Thyroid gland (tissue), 4 donors: ENCODE measurements around the gene ZNF672. TPM values are rescaled to one million over a fixed set of nuclear protein-coding genes. Genes with fewer than 3 reads are reported as not detected.
"Not testable (repeated sequence)": the region's sequence is repeated elsewhere in the genome, so short reads cannot be mapped to it uniquely, and the experiment has no call there.

Source experiments
- DNase-seq, 2 donors: peaks; one replicate each; pipeline ENCODE4 v3.0.0-alpha.2; 2019
- H3K27ac ChIP-seq, 3 donors: fragments of 200-600 bp; sonication (generic); 1 replicate in 2 of 3; 2 replicates in 1 of 3; pipeline ENCODE4 v1.5.1; 2016 to 2019; ENCODE audit warnings: mild to moderate bottlenecking in 1 of 3, moderate library complexity in 1 of 3
- H3K27me3 ChIP-seq: fragments of 200-600 bp; sonication (generic); one replicate; pipeline ENCODE4 v1.5.1; 2019
- H3K36me3 ChIP-seq, 2 donors: fragments of 200-600 bp; sonication (generic); one replicate each; pipeline ENCODE4 v1.5.1; 2016 to 2019
- H3K4me1 ChIP-seq, 2 donors: fragments of 200-600 bp; sonication (generic); one replicate each; pipeline ENCODE4 v1.5.1; 2017 to 2019
- H3K4me3 ChIP-seq, 3 donors: fragments of 200-600 bp; sonication (generic); replicated peaks in 1 of 3; 1 replicate in 2 of 3; 2 replicates in 1 of 3; pipeline ENCODE4 v1.5.1; 2016; ENCODE audit warnings: mild to moderate bottlenecking in 1 of 3
- H3K9me3 ChIP-seq: fragments of 200-600 bp; sonication (generic); one replicate; pipeline ENCODE4 v1.5.1; 2017
- CTCF ChIP-seq, 6 experiments: fragments of 200-600 bp in 3 of 6; fragments of 450-650 bp in 3 of 6; sonication (generic) in 3 of 6; IDR thresholded peaks; one replicate each; pipeline ENCODE4 v1.5.1; 2016 to 2019; ENCODE audit warnings: antibody characterized with exemption in 6 of 6, mild to moderate bottlenecking in 2 of 6, inconsistent platforms in 1 of 6, moderate library complexity in 1 of 6
- POLR2A ChIP-seq, 2 donors: fragments of 450-650 bp; IDR thresholded peaks; one replicate each; pipeline ENCODE4 v1.6.1; 2017; ENCODE audit warnings: antibody characterized with exemption in 2 of 2, mild to moderate bottlenecking in 2 of 2, moderate library complexity in 1 of 2
- WGBS, 2 donors: methylation state at CpG; one replicate each; pipeline ENCODE4 v1.1.5; 2017; 5-methylcytosine and 5-hydroxymethylcytosine counted together
- intact Hi-C: fragments of 100-400 bp; cut with DNase I; formaldehyde crosslinking; loops from one replicate; pipeline ENCODE4 v1.15.1; 2023
- total RNA-seq, 4 donors: library from RNA; depleted of rRNA; stranded (reverse); fragments of >200 nt; gene quantifications; one replicate each; pipeline ENCODE4 v1.2.3, GENCODE V29; 2016

Gene ZNF672
- total RNA-seq, 4 donors from 2014 or later = 43.5 to 82.2 (median 53.7) TPM

- intact Hi-C loops = no loop called here
- peak; percentile 95 for DNase-seq
Observed at GRCh38 chr1:248873409-248873992, 35.5 kb downstream of the ZNF672 start.

GRCh38 chr1:248873993-248874533, 36.0 kb downstream of the ZNF672 start:
- DNase-seq = peak; percentile 70 to 73
- H3K4me1 ChIP-seq = peaks cover 0 to 9% of the 10 kb centered on the region in 2 donors
- whole genome bisulfite sequencing, 2 donors = 4 to 5% methylated on average over 22 to 23 of the region's 23 CpGs
- no peaks in the 10 kb centered on the region for H3K36me3 ChIP-seq
- H3K27ac ChIP-seq = peak overlapping the region; percentile 97 to 100 (median 99)
- H3K4me3 ChIP-seq = peak overlapping the region in 2 of 3 donors; percentile 13 to 47
- no peaks in the 10 kb centered on the region for H3K9me3 ChIP-seq
- intact Hi-C loops = no loop called here
- no peaks in the 10 kb centered on the region for H3K27me3 ChIP-seq
- TF ChIP-seq CTCF (IDR thresholded peaks at IDR 0.05) (peak in 1 of 6 experiments; percentile 15), POLR2A (IDR thresholded peaks at IDR 0.05) (no peak)

More at GRCh38 chr1:248873409-248873992, 35.5 kb downstream of the ZNF672 start:
- Histone ChIP-seq H3K9me3 (no peaks in the 10 kb centered on the region), H3K36me3 (no peaks in the 10 kb centered on the region), H3K27ac (peak overlapping the region; percentile 97 to 100 (median 99)), H3K4me1 (peaks cover 0 to 9% of the 10 kb centered on the region in 2 donors), H3K4me3 (peak overlapping the region; percentile 13 to 66 (median 47)), H3K27me3 (no peaks in the 10 kb centered on the region)
- TF ChIP-seq CTCF (IDR thresholded peaks at IDR 0.05) (no peak), POLR2A (IDR thresholded peaks at IDR 0.05) (peak in 1 of 2 donors; percentile 53)
- 0 to 1% methylated on average over 21 to 37 of the region's 41 CpGs for WGBS, 2 donors

GRCh38 chr1:248881261-248881660, 43.2 kb downstream of the ZNF672 start:
- Histone ChIP-seq H3K36me3 (no peaks in the 10 kb centered on the region), H3K4me1 (no peaks in the 10 kb centered on the region), H3K9me3 (no peaks in the 10 kb centered on the region), H3K4me3 (no peak overlapping the region), H3K27me3 (no peaks in the 10 kb centered on the region), H3K27ac (no peak overlapping the region)
- TF ChIP-seq CTCF (IDR thresholded peaks at IDR 0.05) = no peak
- no peak for TF ChIP-seq POLR2A (IDR thresholded peaks at IDR 0.05)
- 73 to 84% methylated on average over 1 of the region's 1 CpG for WGBS, 2 donors
- DNase-seq = no peak
- intact Hi-C loops = no loop called here

- H3K9me3 ChIP-seq, H3K27me3 ChIP-seq, H3K27ac ChIP-seq, DNase-seq, H3K4me1 ChIP-seq, H3K4me3 ChIP-seq, H3K36me3 ChIP-seq, intact Hi-C loops: not testable (repeated sequence)
- WGBS, 2 donors = 83 to 87% methylated on average over 7 of the region's 7 CpGs
Observed at GRCh38 chr1:248882427-248882826, 44.4 kb downstream of the ZNF672 start.

- no peak for DNase-seq
- intact Hi-C loops = no loop called here
- Histone ChIP-seq H3K9me3 (no peaks in the 10 kb centered on the region), H3K36me3 (no peaks in the 10 kb centered on the region), H3K27me3 (no peaks in the 10 kb centered on the region), H3K4me3 (no peak overlapping the region), H3K4me1 (no peaks in the 10 kb centered on the region), H3K27ac (no peak overlapping the region)
- TF ChIP-seq POLR2A (IDR thresholded peaks at IDR 0.05) (no peak), CTCF (IDR thresholded peaks at IDR 0.05) (no peak)
- 50 to 67% methylated on average over 1 of the region's 1 CpG for WGBS, 2 donors
Observed at GRCh38 chr1:248884632-248885295, 46.7 kb downstream of the ZNF672 start.
